HEK293T (cell line): Measurements from ENCODE around the gene PRICKLE1.

Experiments
- CTCF ChIA-PET: fragments of 350-600 bp; formaldehyde crosslinking; extraction: SDS; loops from one replicate; lab custom pipeline; 2021; ENCODE audit warnings: antibody characterized with exemption, inconsistent platforms; lab: Yijun Ruan, JAX
- POLR2A ChIA-PET: fragments of 350-600 bp; formaldehyde crosslinking; extraction: SDS; loops from one replicate; lab custom pipeline; 2020; ENCODE audit warnings: antibody characterized with exemption, inconsistent platforms; lab: Yijun Ruan, JAX
- DNase-seq: peaks from one replicate; pipeline ENCODE4 v3.0.0; 2012; ENCODE audit warnings: mixed read lengths; ENCODE audit errors: extremely low spot score
- ARNT ChIP-seq: fragments of 450-650 bp; IDR thresholded peaks from 2 replicates; pipeline ENCODE4 v1.6.1; 2017; ENCODE audit warnings: mild to moderate bottlenecking
- BHLHE40 ChIP-seq: fragments of 450-650 bp; IDR thresholded peaks from 2 replicates; pipeline ENCODE4 v1.6.1; 2016; ENCODE audit warnings: mild to moderate bottlenecking, moderate library complexity, borderline replicate concordance
- CTBP1 ChIP-seq: fragments of 450-650 bp; IDR thresholded peaks from 2 replicates; pipeline ENCODE4 v1.6.1; 2016; ENCODE audit warnings: borderline replicate concordance
- ELF4 ChIP-seq: fragments of 450-650 bp; IDR thresholded peaks from 2 replicates; pipeline ENCODE4 v1.6.1; 2017; ENCODE audit warnings: antibody characterized with exemption
- FOXA1 ChIP-seq: fragments of 450-650 bp; IDR thresholded peaks from 2 replicates; pipeline ENCODE4 v1.6.1; 2016; ENCODE audit warnings: mild to moderate bottlenecking
- FOXK2 ChIP-seq: fragments of 450-650 bp; IDR thresholded peaks from 2 replicates; pipeline ENCODE4 v1.6.1; 2016; ENCODE audit warnings: mild to moderate bottlenecking
- FOXM1 ChIP-seq: fragments of 450-650 bp; IDR thresholded peaks from 2 replicates; pipeline ENCODE4 v1.6.1; 2017; ENCODE audit warnings: mild to moderate bottlenecking, borderline replicate concordance
- HDGF ChIP-seq: fragments of 450-650 bp; IDR thresholded peaks from 2 replicates; pipeline ENCODE4 v1.6.1; 2017; ENCODE audit warnings: antibody characterized with exemption, borderline replicate concordance
- L3MBTL2 ChIP-seq: fragments of 450-650 bp; conservative IDR thresholded peaks from 2 replicates; pipeline ENCODE4 v1.6.1; 2016; ENCODE audit warnings: mild to moderate bottlenecking
- LEF1 ChIP-seq: fragments of 450-650 bp; IDR thresholded peaks from 2 replicates; pipeline ENCODE4 v1.6.1; 2017; ENCODE audit warnings: mild to moderate bottlenecking, borderline replicate concordance
- NFRKB ChIP-seq: fragments of 450-650 bp; IDR thresholded peaks from 2 replicates; pipeline ENCODE4 v1.6.1; 2016; ENCODE audit warnings: mild to moderate bottlenecking, moderate library complexity
- SP1 ChIP-seq: fragments of 450-650 bp; IDR thresholded peaks from 2 replicates; pipeline ENCODE4 v1.6.1; 2017
- SUZ12 ChIP-seq: fragments of 450-650 bp; IDR thresholded peaks from 2 replicates; pipeline ENCODE4 v1.6.1; 2016; ENCODE audit warnings: mild to moderate bottlenecking
- TARDBP ChIP-seq: fragments of 450-650 bp; IDR thresholded peaks from 2 replicates; pipeline ENCODE4 v1.6.1; 2016
- ZNF384 ChIP-seq: fragments of 450-650 bp; IDR thresholded peaks from 2 replicates; pipeline ENCODE4 v1.6.1; 2016
- TF ChIP-seq, protein P1 (sequence below): fragments of 450-650 bp; IDR thresholded peaks from 2 replicates; pipeline ENCODE4 v1.6.1; 2016

The PRICKLE1 gene

DNA sequence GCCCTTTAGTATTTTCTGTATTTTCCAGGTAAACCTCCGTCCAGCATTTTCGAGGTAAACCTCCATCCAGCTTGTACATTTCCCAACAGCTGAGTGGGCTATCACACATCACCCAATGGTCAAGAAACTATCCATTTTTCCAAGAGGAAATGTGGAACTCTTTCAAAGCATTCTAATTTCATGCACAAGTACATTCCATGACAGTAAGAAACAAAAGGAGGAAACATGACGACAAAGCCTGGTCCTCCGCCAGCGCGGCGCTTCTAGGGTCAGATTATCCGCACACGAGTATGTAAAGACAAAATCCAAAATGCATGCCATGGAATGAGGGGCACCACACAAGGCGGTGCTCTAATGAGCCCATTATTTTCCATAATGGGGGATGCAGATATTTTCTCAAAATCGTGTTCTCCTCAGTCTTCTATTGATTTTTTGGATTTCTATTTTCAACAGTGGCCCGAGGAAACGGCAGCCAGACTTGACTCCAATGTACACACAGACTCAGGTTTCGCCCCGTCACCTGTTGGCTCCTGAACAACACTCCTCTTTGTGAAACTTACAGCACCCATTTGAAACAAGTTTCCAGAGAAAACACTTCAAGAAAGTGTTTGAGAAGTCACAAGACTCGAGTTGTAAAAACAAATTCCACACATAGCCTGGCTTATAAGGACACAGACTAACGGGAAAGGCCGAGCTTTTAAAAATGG, 107.4 kb downstream of the PRICKLE1 start:
- DNase-seq: no peak
- ChIA-PET CTCF (interaction anchor here (0.6 to 2.1 kb wide), 9 partner anchors 9 to 762 kb away, joined by 3 to 15 read pairs (median 3); no protein-coding TSS in a partner anchor), POLR2A (interaction anchor here (0.7 to 1.1 kb wide), 2 partner anchors 19 to 105 kb away, joined by 3 to 4 read pairs; no protein-coding TSS in a partner anchor)
- TF ChIP-seq FOXA1: no peak

DNA sequence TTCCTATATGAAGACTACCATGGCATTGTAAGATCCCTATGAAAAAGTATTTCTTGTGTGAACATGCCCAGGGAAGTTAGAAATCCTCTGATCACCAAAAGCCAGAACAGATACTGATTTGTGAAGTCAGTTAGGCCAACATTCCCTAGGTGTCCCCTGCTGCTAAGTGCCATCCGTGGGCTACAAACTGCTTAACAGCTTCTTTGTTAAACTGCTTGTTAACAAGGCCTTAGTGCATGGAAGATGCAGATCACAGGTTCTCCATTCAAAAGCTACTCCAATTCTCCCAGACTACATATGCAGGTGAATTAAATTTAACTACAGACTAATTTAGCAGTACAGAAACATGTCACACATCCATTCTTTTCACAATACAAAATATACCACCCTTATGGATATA, 108.2 kb downstream of the PRICKLE1 start:
- DNase-seq: no peak
- POLR2A ChIA-PET: no interaction called here
- TF ChIP-seq BHLHE40: no peak
- no peak for TF ChIP-seq CTBP1
- no peak for TF ChIP-seq TARDBP
- no peak for TF ChIP-seq SUZ12
- no peak for TF ChIP-seq FOXK2
- TF ChIP-seq HDGF: no peak
- no peak for TF ChIP-seq NFRKB
- no peak for TF ChIP-seq ZNF384
- no peak for TF ChIP-seq SP1
- TF ChIP-seq LEF1: no peak
- TF ChIP-seq, protein P1, sequence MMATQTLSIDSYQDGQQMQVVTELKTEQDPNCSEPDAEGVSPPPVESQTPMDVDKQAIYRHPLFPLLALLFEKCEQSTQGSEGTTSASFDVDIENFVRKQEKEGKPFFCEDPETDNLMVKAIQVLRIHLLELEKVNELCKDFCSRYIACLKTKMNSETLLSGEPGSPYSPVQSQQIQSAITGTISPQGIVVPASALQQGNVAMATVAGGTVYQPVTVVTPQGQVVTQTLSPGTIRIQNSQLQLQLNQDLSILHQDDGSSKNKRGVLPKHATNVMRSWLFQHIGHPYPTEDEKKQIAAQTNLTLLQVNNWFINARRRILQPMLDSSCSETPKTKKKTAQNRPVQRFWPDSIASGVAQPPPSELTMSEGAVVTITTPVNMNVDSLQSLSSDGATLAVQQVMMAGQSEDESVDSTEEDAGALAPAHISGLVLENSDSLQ: no peak
- TF ChIP-seq L3MBTL2: no peak
- TF ChIP-seq FOXA1: no peak
- TF ChIP-seq ARNT: no peak
- TF ChIP-seq FOXM1: no peak
- no peak for TF ChIP-seq ELF4
- CTCF ChIA-PET: interaction anchor here (0.6 kb wide), 1 partner anchor 95 kb away, joined by 3 read pairs; no protein-coding TSS in a partner anchor

DNA sequence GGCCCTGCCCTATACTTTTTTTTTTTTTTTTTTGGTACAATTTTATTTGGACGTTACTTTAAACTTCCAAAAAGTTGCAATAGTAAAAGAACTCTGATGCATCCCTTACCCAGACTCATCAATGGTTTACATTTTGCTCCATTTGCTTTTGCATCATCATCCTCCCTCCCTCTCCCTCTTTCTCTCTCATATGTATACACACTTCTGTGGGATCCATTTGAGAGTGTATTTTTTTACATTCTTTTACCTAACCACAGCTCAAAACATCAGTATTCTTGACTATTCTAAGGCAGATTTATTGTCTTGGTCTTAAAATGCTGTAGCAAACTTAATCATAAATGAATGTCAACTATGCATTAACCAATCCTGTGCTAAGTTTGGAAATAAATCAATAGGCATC, 111.6 kb downstream of the PRICKLE1 start:
- ChIA-PET CTCF (no interaction called here), POLR2A (no interaction called here)
- DNase-seq: no peak
- TF ChIP-seq, protein P1: no peak
- no peak for TF ChIP-seq ELF4
- TF ChIP-seq TARDBP: no peak
- no peak for TF ChIP-seq BHLHE40
- no peak for TF ChIP-seq SP1
- TF ChIP-seq NFRKB: no peak
- no peak for TF ChIP-seq CTBP1
- TF ChIP-seq HDGF: no peak
- TF ChIP-seq FOXA1: no peak
- TF ChIP-seq LEF1: no peak
- no peak for TF ChIP-seq FOXM1
- TF ChIP-seq ZNF384: no peak
- no peak for TF ChIP-seq FOXK2
- TF ChIP-seq SUZ12: no peak
- no peak for TF ChIP-seq L3MBTL2
- TF ChIP-seq ARNT: no peak

DNA sequence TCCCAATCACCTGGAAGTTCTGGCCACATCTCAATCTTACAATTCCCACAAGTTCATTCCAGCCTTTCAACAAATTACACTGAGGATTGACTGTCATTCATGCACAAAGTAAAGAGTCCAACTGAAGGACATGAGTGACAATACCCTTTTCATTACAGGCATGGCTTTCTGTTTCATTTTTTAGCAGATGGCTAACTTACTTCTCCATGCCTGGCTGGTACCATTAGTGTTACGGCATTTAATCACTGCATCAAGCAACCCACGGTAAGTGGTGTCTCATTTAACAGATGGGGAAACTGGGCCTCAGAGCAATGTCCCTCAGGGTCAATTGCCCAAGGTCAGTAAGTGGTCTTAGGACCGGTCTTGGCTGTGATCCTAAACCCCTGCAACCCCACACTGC, 114.4 kb downstream of the PRICKLE1 start:
- POLR2A ChIA-PET: no interaction called here
- TF ChIP-seq FOXM1: no peak
- TF ChIP-seq ELF4: no peak
- TF ChIP-seq, protein P1: no peak
- TF ChIP-seq SP1: no peak
- TF ChIP-seq L3MBTL2: no peak
- TF ChIP-seq NFRKB: no peak
- TF ChIP-seq HDGF: no peak
- TF ChIP-seq FOXK2: no peak
- DNase-seq: no peak
- CTCF ChIA-PET: no interaction called here

DNA sequence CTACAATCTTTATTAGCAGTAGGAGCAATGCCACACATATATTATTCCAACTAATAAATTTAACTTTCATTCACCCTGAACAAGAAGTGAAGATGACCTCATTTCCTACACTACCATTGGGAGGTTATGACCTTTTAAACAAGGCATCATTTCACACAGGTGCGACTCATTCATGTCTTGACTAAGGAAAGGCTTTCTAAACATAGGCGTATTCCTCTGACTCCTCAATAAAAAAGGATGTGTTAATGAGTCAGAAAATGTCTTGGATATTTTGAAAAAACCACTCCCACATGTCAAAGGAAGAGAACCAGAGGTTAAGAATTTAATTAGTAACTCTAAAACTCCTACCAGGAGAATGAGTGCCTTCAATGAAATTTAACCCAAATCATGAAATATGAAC, 115.2 kb downstream of the PRICKLE1 start:
- POLR2A ChIA-PET: no interaction called here
- TF ChIP-seq LEF1 (no peak), SUZ12 (no peak), BHLHE40 (no peak), ELF4 (no peak), L3MBTL2 (no peak), TARDBP (no peak), ARNT (no peak), NFRKB (no peak), ZNF384 (no peak), FOXK2 (no peak), FOXA1 (no peak), CTBP1 (no peak), FOXM1 (no peak), SP1 (no peak), HDGF (no peak)
- TF ChIP-seq, protein P1: no peak
- CTCF ChIA-PET: interaction anchor here (0.6 kb wide), 1 partner anchor 10 kb away, joined by 4 read pairs; no protein-coding TSS in a partner anchor
- DNase-seq: no peak

DNA sequence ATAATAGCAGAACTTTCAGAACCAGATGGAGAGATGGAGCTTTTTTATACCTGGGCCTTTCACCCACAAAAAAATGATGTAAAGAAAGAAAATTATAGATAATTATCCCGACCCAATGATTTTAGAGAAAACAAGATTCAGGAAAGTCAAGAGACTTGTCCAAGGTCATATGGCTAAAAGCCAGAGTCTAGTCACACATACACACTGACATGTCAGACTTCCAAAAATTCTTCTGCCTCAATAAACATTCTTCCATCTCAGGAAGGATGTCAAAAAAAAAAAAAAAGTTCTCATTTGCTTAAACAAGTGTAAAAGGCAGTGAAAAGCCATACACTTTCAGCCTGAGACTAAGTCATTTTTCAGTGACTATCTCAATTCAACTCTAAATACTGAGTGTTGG, 116.0 kb downstream of the PRICKLE1 start:
- TF ChIP-seq SUZ12 (no peak), BHLHE40 (no peak), FOXA1 (no peak), ZNF384 (no peak)
- DNase-seq: no peak
- CTCF ChIA-PET: interaction anchor here (1.3 kb wide), 1 partner anchor 9 kb away, joined by 5 read pairs; no protein-coding TSS in a partner anchor
- POLR2A ChIA-PET: no interaction called here
